Natural killer cell treated with Interleukin-12 subunit alpha and Interleukin-12 subunit beta and Interleukin-15 and Interleukin-18, amount 100 ng/mL, for 72 hours (primary cell): ENCODE measurements around the gene CHEK2. TPM values are rescaled to one million over a fixed set of nuclear protein-coding genes. Genes with fewer than 3 reads are reported as not detected.

Source experiments
- ATAC-seq, 2 donors: fragments of 150-1000 bp; cut with Tn5 transposase in 1 of 2; sonication (Bioruptor Pico), chemical (Tn5 transposase) in 1 of 2; 2 replicates each; pipeline ENCODE4 v1.10.0; 2021
- DNase-seq: peaks from one replicate; pipeline ENCODE4 v3.0.0; 2022; ENCODE audit warnings: low spot score
- H3K27ac Mint-ChIP-seq, 2 donors: 1 replicate in 1 of 2; 2 replicates in 1 of 2; pipeline ENCODE4 v1.8.0; 2022; ENCODE audit warnings: mixed read lengths in 2 of 2, mild to moderate bottlenecking in 1 of 2, moderate library complexity in 1 of 2
- H3K27me3 Mint-ChIP-seq, 2 donors: 1 replicate in 1 of 2; 2 replicates in 1 of 2; pipeline ENCODE4 v1.8.0; 2022; ENCODE audit warnings: mixed read lengths in 2 of 2
- H3K36me3 Mint-ChIP-seq: one replicate; pipeline ENCODE4 v1.8.0; 2022; ENCODE audit warnings: mixed read lengths
- H3K4me1 Mint-ChIP-seq, 2 donors: 1 replicate in 1 of 2; 2 replicates in 1 of 2; pipeline ENCODE4 v1.8.0; 2022; ENCODE audit warnings: low read depth in 2 of 2, mixed read lengths in 2 of 2, mild to moderate bottlenecking in 1 of 2
- H3K4me3 Mint-ChIP-seq: one replicate; pipeline ENCODE4 v1.8.0; 2022; ENCODE audit warnings: mixed read lengths
- H3K9me3 Mint-ChIP-seq: 2 replicates; pipeline ENCODE4 v1.8.0; 2022; ENCODE audit warnings: mixed read lengths
- total RNA-seq, 2 donors: library from RNA; stranded (reverse); gene quantifications; one replicate each; pipeline ENCODE4 v1.2.3, GENCODE V29; 2022

CHEK2 gene
- 10 to 100 TPM; 28.1 to 36.2 TPM for total RNA-seq

- peak; percentile 96 to 97 for ATAC-seq
- H3K36me3 Mint-ChIP-seq: no peaks in the 10 kb centered on the region
- H3K4me3 Mint-ChIP-seq: peak within 1 kb of the TSS; percentile 94
- H3K27me3 Mint-ChIP-seq: no peaks in the 10 kb centered on the region
- no peaks in the 10 kb centered on the region for H3K9me3 Mint-ChIP-seq
- H3K4me1 Mint-ChIP-seq: peaks cover 27 to 39% of the 10 kb centered on the region in 2 donors
- peak within 1 kb of the TSS; percentile 80 to 91 for H3K27ac Mint-ChIP-seq
- peak; percentile 98 for DNase-seq
Observed at GRCh38 chr22:28741785-28742561, at the start of gene CHEK2, which contains the start of gene HSCB. TSS of gene CHEK2 (minus strand) at chr22:28741820. CDS start at chr22:28734721, 7,099 bp downstream. TSS of gene HSCB (plus strand) at chr22:28742039. CDS start at chr22:28742096, 57 bp downstream.

- H3K27ac Mint-ChIP-seq: peak overlapping the region; percentile 78 to 92
- H3K4me3 Mint-ChIP-seq: no peak overlapping the region
- no peaks in the 10 kb centered on the region for H3K9me3 Mint-ChIP-seq
- DNase-seq: no peak
- no peaks in the 10 kb centered on the region for H3K27me3 Mint-ChIP-seq
- H3K36me3 Mint-ChIP-seq: peaks cover 25% of the 10 kb centered on the region
- ATAC-seq: no peak
- H3K4me1 Mint-ChIP-seq: peaks cover 45 to 54% of the 10 kb centered on the region in 2 donors
Observed at GRCh38 chr22:28791124-28791523, 49.5 kb upstream of the CHEK2 start.

- H3K4me1 Mint-ChIP-seq: peaks cover 28 to 38% of the 10 kb centered on the region in 2 donors
- DNase-seq (no peak), ATAC-seq (no peak)
- no peaks in the 10 kb centered on the region for H3K27me3 Mint-ChIP-seq
- H3K4me3 Mint-ChIP-seq: no peak overlapping the region
- H3K27ac Mint-ChIP-seq: no peak overlapping the region
- no peaks in the 10 kb centered on the region for H3K9me3 Mint-ChIP-seq
- peaks cover 20% of the 10 kb centered on the region for H3K36me3 Mint-ChIP-seq
Observed at GRCh38 chr22:28788601-28789000, 47.0 kb upstream of the CHEK2 start.

GRCh38 chr22:28783786-28784671 lies 42.4 kb upstream of the CHEK2 start:
- peak overlapping the region in 1 of 2 donors; percentile 28 for H3K27ac Mint-ChIP-seq
- H3K27me3 Mint-ChIP-seq: no peaks in the 10 kb centered on the region
- H3K4me1 Mint-ChIP-seq: peaks cover 17 to 23% of the 10 kb centered on the region in 2 donors
- no peak overlapping the region for H3K4me3 Mint-ChIP-seq
- ATAC-seq (no peak), DNase-seq (no peak)
- peaks cover 25% of the 10 kb centered on the region for H3K36me3 Mint-ChIP-seq
- no peaks in the 10 kb centered on the region for H3K9me3 Mint-ChIP-seq

GRCh38 chr22:28780296-28780695 lies 38.7 kb upstream of the CHEK2 start:
- peaks cover 11% of the 10 kb centered on the region for H3K36me3 Mint-ChIP-seq
- H3K4me3 Mint-ChIP-seq: no peak overlapping the region
- H3K27me3 Mint-ChIP-seq: no peaks in the 10 kb centered on the region
- DNase-seq (no peak), ATAC-seq (no peak)
- H3K27ac Mint-ChIP-seq: no peak overlapping the region
- H3K9me3 Mint-ChIP-seq: no peaks in the 10 kb centered on the region
- peaks cover 24 to 32% of the 10 kb centered on the region in 2 donors for H3K4me1 Mint-ChIP-seq

GRCh38 chr22:28779833-28780232 lies 38.2 kb upstream of the CHEK2 start:
- Mint-ChIP-seq H3K27ac (peak overlapping the region in 1 of 2 donors; percentile 48), H3K27me3 (no peaks in the 10 kb centered on the region), H3K4me1 (peaks cover 28 to 34% of the 10 kb centered on the region in 2 donors), H3K4me3 (no peak overlapping the region), H3K36me3 (peaks cover 12% of the 10 kb centered on the region), H3K9me3 (no peaks in the 10 kb centered on the region)
- DNase-seq: no peak
- no peak for ATAC-seq

- Mint-ChIP-seq H3K4me3 (peak overlapping the region; percentile 98), H3K9me3 (no peaks in the 10 kb centered on the region), H3K4me1 (peaks cover 30 to 33% of the 10 kb centered on the region in 2 donors), H3K36me3 (peaks cover 15% of the 10 kb centered on the region), H3K27me3 (no peaks in the 10 kb centered on the region), H3K27ac (peak overlapping the region; percentile 97)
- ATAC-seq: no peak
- DNase-seq: no peak
Observed at GRCh38 chr22:28774378-28774777, 32.8 kb upstream of the CHEK2 start.

GRCh38 chr22:28773461-28773867 lies 31.8 kb upstream of the CHEK2 start:
- Mint-ChIP-seq H3K27me3 (no peaks in the 10 kb centered on the region), H3K4me3 (peak overlapping the region; percentile 98), H3K36me3 (peaks cover 15% of the 10 kb centered on the region), H3K27ac (peak overlapping the region; percentile 97), H3K9me3 (no peaks in the 10 kb centered on the region), H3K4me1 (peaks cover 30% of the 10 kb centered on the region in 2 donors)
- ATAC-seq (peak; percentile 60 to 66), DNase-seq (no peak)

- peaks cover 15% of the 10 kb centered on the region for H3K36me3 Mint-ChIP-seq
- ATAC-seq: peak; percentile 95 to 96
- H3K4me3 Mint-ChIP-seq: peak within 1 kb of the TSS; percentile 98
- peaks cover 27 to 30% of the 10 kb centered on the region in 2 donors for H3K4me1 Mint-ChIP-seq
- peak; percentile 95 for DNase-seq
- H3K27me3 Mint-ChIP-seq: no peaks in the 10 kb centered on the region
- H3K9me3 Mint-ChIP-seq: no peaks in the 10 kb centered on the region
- H3K27ac Mint-ChIP-seq: peak within 1 kb of the TSS; percentile 97
Observed at GRCh38 chr22:28772633-28773460, 31.2 kb upstream of the CHEK2 start, which contains the start of gene CCDC117. TSS of gene CCDC117 (plus strand) at chr22:28772695. CDS start at chr22:28772850, 155 bp downstream.

- peaks cover 25 to 30% of the 10 kb centered on the region in 2 donors for H3K4me1 Mint-ChIP-seq
- no peaks in the 10 kb centered on the region for H3K27me3 Mint-ChIP-seq
- peaks cover 15% of the 10 kb centered on the region for H3K36me3 Mint-ChIP-seq
- H3K9me3 Mint-ChIP-seq: no peaks in the 10 kb centered on the region
- no peak for ATAC-seq
- DNase-seq: no peak
- no peak overlapping the region for H3K4me3 Mint-ChIP-seq
- H3K27ac Mint-ChIP-seq: no peak overlapping the region
Observed at GRCh38 chr22:28771195-28771791, 29.7 kb upstream of the CHEK2 start.

- Mint-ChIP-seq H3K36me3 (peaks cover 11% of the 10 kb centered on the region), H3K9me3 (no peaks in the 10 kb centered on the region), H3K27ac (no peak overlapping the region), H3K27me3 (no peaks in the 10 kb centered on the region), H3K4me3 (no peak overlapping the region), H3K4me1 (peaks cover 16% of the 10 kb centered on the region in 2 donors)
- ATAC-seq: no peak
- DNase-seq: no peak
Observed at GRCh38 chr22:28769394-28770085, 27.9 kb upstream of the CHEK2 start.

- ATAC-seq (no peak), DNase-seq (no peak)
- H3K36me3 Mint-ChIP-seq: peaks cover 7% of the 10 kb centered on the region
- H3K4me3 Mint-ChIP-seq: no peak overlapping the region
- H3K9me3 Mint-ChIP-seq: no peaks in the 10 kb centered on the region
- H3K27me3 Mint-ChIP-seq: no peaks in the 10 kb centered on the region
- no peak overlapping the region for H3K27ac Mint-ChIP-seq
- peaks cover 12 to 14% of the 10 kb centered on the region in 2 donors for H3K4me1 Mint-ChIP-seq
Observed at GRCh38 chr22:28768701-28769393, 27.2 kb upstream of the CHEK2 start.
